Gastrocnemius medialis (tissue), 4 donors: ENCODE data around the gene HERC3.

Source experiments
- CTCF ChIP-seq, 5 experiments: fragments of 450-650 bp in 3 of 5; fragments of 200-600 bp in 2 of 5; sonication (generic) in 2 of 5; IDR thresholded peaks in 4 of 5; conservative IDR thresholded peaks in 1 of 5; 1 replicate in 4 of 5; 2 replicates in 1 of 5; pipeline ENCODE4 v1.5.1; 2016 to 2019; ENCODE audit warnings: antibody characterized with exemption in 5 of 5, mild to moderate bottlenecking in 3 of 5, moderate library complexity in 3 of 5
- POLR2A ChIP-seq, 2 donors: fragments of 450-650 bp; IDR thresholded peaks; one replicate each; pipeline ENCODE4 v1.6.1; 2017; ENCODE audit warnings: antibody characterized with exemption in 2 of 2, mild to moderate bottlenecking in 2 of 2, moderate library complexity in 2 of 2

DNA sequence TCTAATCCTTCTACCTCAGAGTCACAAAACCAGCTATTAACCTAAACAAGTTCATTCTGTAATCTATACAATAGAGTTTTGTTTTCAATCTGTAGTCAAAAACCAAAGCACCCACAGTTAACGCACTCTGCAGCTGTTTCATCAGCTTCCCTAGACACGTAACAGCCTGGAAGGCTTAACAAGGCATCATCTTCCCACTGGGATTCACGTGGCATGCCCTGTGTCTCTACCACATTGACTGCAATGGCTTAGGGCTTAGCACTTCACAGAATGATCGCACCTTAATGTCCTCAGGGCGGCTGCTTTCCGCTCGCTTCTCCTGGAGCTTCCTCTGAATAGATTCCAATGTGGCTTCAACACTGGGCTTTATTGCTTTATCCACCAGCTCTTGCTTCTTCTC is 155.1 kb downstream of the HERC3 start:
- TF ChIP-seq POLR2A (IDR thresholded peaks at IDR 0.05) (no peak), CTCF (IDR thresholded peaks at IDR 0.05 in 4 of 5, conservative IDR thresholded peaks at IDR 0.05 in 1 of 5) (no peak)
